K562 (cell line): Measurements from ENCODE around the gene FKBP2. TPM values are rescaled to one million over a fixed set of nuclear protein-coding genes. Genes with fewer than 3 reads are reported as not detected.

Experiments used
- KDM5B ChIP-seq: fragments of 200-600 bp; sonication (generic); IDR thresholded peaks from 2 replicates; pipeline ENCODE4 v1.6.1; 2012; ENCODE audit warnings: low read depth, mild to moderate bottlenecking, moderate library complexity, low read length, control low read depth, inconsistent platforms; ENCODE audit not compliant: insufficient replicate concordance
- POLR2AphosphoS5 ChIP-seq: IDR thresholded peaks from 2 replicates; pipeline ENCODE4 v1.6.1; 2011; ENCODE audit warnings: mild to moderate bottlenecking, low read depth, low read length, moderate library complexity; ENCODE audit not compliant: control insufficient read depth, insufficient read depth
- ZBTB49 ChIP-seq: sonication (generic); formaldehyde crosslinking; IDR thresholded peaks from 2 replicates; pipeline ENCODE4 v1.8.0; 2022; ENCODE audit warnings: missing genetic modification reagents, mild to moderate bottlenecking, borderline replicate concordance
- ZNF639 ChIP-seq, 2 experiments: fragments of 200-800 bp in 1 of 2; sonication (Bioruptor generic) in 1 of 2; sonication (generic) in 1 of 2; formaldehyde crosslinking in 1 of 2; IDR thresholded peaks in 1 of 2; conservative IDR thresholded peaks in 1 of 2; 2 replicates each; pipeline versions ENCODE4 v1.5.0 to v1.6.1; 2016 to 2020; ENCODE audit warnings: missing compliant biosample characterization in 1 of 2, missing genetic modification characterization in 1 of 2, missing genetic modification reagents in 1 of 2
- polyA plus RNA-seq, 8 experiments: library from polyadenylated mRNA; depleted of rRNA in 4 of 8; stranded (reverse) in 5 of 8; unstranded in 3 of 8; fragments of >200 nt; fragmentation: Nextera tagmentation in 2 of 8; fragmentation: Illumina TruSeq in 1 of 8; extraction: Ambion mirVana in 2 of 8; extraction: Trizol in 1 of 8; gene quantifications; 2 replicates each; pipeline versions ENCODE4 v1.2.1 to v1.2.3, GENCODE V29; 2011 to 2014; ENCODE audit warnings: inconsistent platforms in 1 of 8, missing spikeins in 1 of 8
- total RNA-seq, 7 experiments: library from RNA; depleted of rRNA in 6 of 7; stranded (reverse); fragments of >200 nt in 6 of 7; fragmentation: Illumina TruSeq in 2 of 7; extraction: Trizol in 2 of 7; gene quantifications; 2 replicates each; pipeline versions ENCODE4 v1.2.1 to v1.2.3, GENCODE V29; 2011 to 2021; ENCODE audit warnings: low replicate concordance in 1 of 7

FKBP2 gene
- total and polyA plus RNA-seq, 9 of the 15 experiments (the other 6 are each of a cell fraction or from before 2014, with no cell fraction given) = 3.5 to 151 (median 58.1) TPM

GRCh38 chr11:64243236-64243854 is 2.5 kb downstream of the FKBP2 start (continued):
- TF ChIP-seq ZBTB49 (CRISPR knock-in tag) (no peak), KDM5B (no peak), POLR2AphosphoS5 (peak; percentile 30; the same call in 1 of the 2 replicates), ZNF639 (CRISPR knock-in tag; conservative IDR thresholded peaks at IDR 0.05 in 1 of 2, IDR thresholded peaks at IDR 0.05 in 1 of 2) (0 out of 4 replicates have a peak, but pooled peaks of 1 of the 2 experiments have one; percentile 31)
- TF ChIP-seq, all 486 proteins: peak for 13
